HG03135 (cell line): ENCODE measurements around the gene CYP2C18.
"Not testable (repeated sequence)": the region's sequence is repeated elsewhere in the genome, so short reads cannot be mapped to it uniquely, and the experiment has no call there.

Source experiments
- ATAC-seq: cut with Tn5 transposase; IDR thresholded peaks from one replicate; pipeline ENCODE4 v1.9.1; 2021; ENCODE audit warnings: mild to moderate bottlenecking, moderate library complexity; ENCODE audit not compliant: unreplicated experiment

CYP2C18 gene

DNA sequence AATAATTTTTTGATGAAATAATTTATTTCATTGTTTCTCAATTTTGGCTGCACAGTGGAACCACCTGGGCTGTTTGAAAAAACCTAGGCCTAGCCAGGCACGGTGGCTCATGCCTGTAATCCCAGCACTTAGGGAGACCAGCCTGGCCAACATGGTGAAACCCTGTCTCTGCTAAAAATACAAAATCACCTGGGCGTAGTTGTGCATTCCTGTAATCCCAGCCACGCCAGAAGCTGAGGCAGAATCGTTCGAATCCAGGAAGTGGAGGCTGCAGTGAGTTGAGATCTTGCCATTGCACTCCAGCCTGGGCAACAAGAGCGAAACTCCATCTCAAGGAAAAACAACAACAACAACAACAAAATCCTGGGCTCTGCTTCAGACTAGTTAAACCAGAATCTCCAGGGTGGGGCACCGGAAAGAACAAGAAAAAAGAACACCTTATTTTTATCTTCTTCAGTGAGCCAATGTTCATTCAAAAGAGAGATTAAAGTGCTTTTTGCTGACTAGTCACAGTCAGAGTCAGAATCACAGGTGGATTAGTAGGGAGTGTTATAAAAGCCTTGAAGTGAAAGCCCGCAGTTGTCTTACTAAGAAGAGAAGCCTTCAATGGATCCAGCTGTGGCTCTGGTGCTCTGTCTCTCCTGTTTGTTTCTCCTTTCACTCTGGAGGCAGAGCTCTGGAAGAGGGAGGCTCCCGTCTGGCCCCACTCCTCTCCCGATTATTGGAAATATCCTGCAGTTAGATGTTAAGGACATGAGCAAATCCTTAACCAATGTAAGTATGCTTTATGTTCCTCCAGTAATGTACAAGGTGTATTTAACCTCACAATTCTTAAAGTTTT is at the start of gene CYP2C18:
Gene CYP2C18, plus strand, starts transcription at position 516 of the 841 bp plus-strand sequence. Its CDS starts 91 bp downstream, at position 607.
- no peak for ATAC-seq

- not testable (repeated sequence) for ATAC-seq
Measured at GRCh38 chr10:94638097-94638496, 45.4 kb upstream of the CYP2C18 start.

DNA sequence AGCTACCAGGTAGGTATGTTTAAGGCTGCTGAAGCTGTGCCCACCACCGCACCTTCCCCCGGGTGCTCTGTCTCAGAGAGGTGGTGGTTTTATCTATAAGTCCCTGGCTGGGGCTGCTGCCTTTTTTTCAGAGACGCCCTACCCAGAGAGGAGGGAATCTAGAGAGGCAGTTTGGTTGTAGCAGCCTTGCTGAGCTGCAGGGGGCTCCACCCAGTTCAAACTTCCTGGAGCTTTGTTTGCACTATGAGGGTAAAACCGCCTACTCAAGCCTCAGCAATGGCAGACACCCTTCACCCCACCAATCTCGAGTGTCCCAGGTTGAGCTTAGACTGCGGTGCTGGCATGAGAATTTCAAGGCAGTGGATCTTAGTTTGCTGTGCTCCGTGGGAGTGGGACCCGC is 43.6 kb upstream of the CYP2C18 start:
- ATAC-seq = no peak

DNA sequence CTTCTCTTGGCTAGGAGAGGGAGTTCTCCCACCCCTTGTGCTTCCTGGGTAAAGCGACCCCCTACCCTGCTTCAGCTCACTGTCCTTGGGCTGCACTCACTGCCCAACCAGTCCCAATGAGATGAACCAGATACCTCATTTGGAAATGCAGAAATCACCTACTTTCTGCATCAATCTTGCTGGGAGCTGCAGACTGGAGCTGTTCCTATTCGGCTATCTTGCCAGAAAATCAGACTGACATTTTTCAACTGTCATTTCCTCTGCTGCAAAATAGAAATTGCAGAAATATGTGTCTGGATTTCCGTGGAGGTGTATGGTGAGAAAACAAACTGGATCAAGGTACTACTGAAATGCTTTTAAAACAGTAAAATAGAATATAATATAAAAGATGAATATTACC is 43.0 kb upstream of the CYP2C18 start:
- no peak for ATAC-seq

GRCh38 chr10:94641480-94641879 is 42.0 kb upstream of the CYP2C18 start:
- no peak for ATAC-seq

DNA sequence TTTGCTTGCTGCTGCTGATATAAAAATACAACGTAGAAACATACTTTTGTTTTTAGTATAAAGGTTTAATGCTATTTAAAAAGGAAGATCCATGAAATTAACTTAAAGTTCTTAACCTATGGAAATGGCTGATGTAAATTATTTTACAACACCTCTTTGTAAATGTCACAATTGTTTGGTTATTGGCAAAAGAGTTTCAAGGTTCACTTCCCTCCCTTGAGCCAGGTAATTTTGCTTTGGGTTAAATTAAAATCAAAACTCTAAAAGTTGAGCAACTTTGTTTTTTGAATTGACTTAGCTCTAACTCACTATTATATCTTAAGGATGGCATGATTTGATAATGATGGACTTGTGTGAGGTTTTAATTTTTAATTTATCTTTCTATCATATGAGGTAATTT is 39.2 kb upstream of the CYP2C18 start:
- no peak for ATAC-seq

GRCh38 chr10:94645285-94645684 is 38.2 kb upstream of the CYP2C18 start:
- ATAC-seq = no peak

DNA sequence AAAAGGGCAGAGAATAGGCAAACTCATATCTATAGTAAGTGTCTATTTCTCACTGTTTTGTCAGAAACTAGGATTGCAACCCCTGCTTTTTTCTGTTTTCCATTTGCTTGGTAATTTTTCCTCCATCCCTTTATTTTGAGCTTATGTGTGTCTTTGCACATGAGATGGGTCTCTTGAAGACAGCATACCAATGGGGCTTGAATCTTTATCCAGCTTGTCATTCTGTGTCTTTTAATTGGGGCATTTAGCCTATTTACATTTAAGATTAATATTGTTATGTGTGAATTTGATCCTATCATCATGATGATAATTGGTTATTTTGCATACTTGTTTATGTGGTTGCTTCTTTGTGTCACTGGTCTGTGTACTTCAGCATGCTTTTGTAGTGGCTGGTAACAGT is 28.3 kb upstream of the CYP2C18 start:
- not testable (repeated sequence) for ATAC-seq

GRCh38 chr10:94663061-94663460 is 20.5 kb upstream of the CYP2C18 start:
- not testable (repeated sequence) for ATAC-seq

DNA sequence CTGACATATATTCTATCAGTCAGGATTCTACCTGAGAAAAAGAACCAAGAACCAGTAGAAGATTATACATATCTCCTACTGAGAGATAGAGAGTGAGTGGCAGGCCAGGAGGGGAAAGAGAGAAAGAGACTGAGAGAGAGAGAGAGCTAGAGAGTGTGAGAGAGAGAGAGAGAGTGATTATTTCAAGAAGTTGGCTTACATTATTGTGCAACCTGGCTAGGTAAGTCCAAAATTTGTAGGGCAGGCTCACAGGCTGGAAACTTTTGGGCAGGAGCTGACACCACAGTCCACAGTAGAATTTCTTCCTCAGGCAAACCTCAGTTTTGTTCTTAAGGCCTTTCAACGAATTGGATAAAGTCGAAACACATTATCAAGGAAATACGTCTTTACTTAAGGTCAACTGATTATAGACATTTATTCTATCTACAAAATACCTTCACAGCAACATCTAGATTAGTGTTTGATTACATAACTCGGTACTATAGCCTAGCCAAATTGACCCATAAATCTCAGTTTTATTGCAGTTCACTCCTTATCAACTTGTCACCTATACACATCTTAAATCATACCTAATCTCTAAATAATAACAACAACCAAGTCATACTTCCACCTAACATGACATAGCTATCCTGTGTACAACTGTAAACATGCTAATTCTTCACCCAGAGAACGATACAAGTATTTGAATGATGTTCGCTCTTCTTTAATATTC is 17.0 kb upstream of the CYP2C18 start:
- ATAC-seq = no peak

DNA sequence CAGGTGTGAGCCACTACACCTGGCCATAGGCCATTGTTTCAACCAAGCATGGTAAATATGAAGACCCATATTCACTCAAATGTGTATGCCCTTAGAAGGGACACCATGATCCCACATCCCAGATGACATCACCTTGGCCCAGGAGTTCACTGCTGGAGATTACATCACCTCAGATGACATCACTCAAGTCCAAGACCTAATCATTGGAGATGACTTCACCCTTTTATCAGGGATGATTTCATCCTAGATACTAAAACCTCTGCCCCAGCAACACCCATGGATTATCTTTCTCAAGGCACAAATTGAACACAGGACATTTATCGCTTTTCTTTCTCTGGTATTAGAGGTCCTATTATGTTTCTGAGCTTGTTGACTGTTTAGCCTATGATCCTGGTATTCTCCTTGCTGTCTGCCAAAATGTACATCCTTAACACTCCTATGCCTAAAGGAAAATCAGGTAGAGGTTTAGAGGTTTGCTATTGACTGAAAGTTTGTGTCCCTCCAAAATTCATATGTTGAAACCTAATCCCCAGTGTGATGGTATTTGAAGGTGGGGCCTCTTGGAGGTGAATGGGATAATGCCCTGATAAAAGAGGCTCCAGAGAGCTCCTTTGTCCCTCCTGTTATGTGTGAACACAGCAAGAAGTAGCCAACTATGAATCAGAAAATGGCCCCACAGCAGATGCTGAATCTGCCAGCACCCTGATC is 9.8 kb upstream of the CYP2C18 start:
- ATAC-seq = no peak

- ATAC-seq = no peak
Measured at GRCh38 chr10:94676496-94676895, 7.0 kb upstream of the CYP2C18 start.

- ATAC-seq = no peak
Measured at GRCh38 chr10:94677691-94678090, 5.8 kb upstream of the CYP2C18 start.

DNA sequence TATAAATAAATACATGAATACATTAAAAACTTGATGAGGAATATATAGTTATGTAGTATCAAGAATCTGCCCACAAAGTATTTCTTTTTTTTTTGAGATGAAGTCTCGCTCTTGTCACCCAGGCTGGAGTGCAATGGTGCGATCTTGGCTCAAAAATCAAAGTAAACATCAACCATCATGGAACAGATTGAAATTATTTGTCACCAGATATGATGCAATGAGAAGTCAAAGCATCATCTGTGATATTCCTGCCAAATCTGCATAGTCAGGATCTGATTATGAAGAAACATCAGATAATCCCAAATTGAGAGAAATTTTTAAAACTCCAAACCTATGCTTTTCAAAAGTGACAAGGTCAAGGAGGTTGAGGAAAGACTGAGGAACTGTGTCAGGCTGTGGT is 5.1 kb upstream of the CYP2C18 start:
- no peak for ATAC-seq

GRCh38 chr10:94680544-94680943 is 3.0 kb upstream of the CYP2C18 start:
- no peak for ATAC-seq

GRCh38 chr10:94682636-94683035 is 893 bp upstream of the CYP2C18 start:
- ATAC-seq = not testable (repeated sequence)

GRCh38 chr10:94687625-94688248 is 4.2 kb downstream of the CYP2C18 start:
- ATAC-seq = no peak

DNA sequence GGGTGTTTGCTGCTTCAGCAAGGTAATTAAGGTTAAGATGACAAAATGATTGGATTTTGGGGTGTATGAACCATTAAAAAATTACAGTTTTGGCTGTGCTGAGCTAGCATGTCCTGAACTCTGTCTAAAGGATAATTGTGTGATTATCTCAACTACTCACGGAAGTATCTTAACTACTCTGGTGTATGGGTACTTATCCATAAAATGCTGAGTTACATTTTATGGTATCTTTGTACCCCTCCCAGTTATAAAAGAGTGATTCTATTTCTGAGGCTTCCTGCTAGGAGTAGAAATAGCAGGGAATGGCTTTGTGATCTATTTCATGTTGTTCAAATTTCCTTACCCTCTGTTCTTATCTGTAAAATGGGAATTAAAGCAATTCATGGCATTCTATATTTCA is 22.6 kb downstream of the CYP2C18 start:
- ATAC-seq = no peak

DNA sequence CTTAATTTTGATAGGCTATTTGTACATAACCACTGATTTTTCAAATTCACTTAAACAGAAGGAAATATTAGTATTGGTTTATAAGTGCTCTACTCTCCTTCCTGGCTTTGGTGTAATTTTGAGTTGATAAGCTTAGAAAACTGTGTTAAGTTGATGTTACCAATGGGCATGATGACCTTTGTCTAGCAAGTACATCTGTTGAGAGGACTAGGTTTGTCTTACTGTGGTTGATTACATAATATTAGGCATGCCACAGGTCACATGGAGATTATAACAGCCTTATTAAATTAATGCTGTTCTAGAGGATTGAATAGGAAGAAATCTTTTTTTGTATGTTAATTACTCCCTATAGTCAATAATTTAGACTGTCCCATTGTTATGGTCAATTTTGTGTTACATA is 27.0 kb downstream of the CYP2C18 start:
- no peak for ATAC-seq

DNA sequence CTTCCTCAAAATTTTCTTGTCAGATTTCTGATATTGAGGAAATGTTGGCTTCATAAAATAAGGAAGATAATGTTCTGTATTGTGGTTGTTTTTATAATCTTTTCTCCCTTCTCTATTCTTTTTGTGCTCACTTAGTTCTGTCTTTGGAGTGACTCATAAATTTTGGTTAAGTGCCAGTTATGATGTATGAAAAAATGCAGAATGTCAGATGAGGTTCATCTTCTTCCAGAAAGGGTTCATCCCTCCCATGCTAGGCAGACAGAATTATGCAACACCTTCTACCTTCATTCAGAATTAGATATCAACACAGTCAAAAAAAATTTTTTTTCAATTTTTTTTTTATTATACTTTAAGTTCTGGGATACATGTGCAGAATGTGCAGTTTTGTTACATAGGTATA is 42.3 kb downstream of the CYP2C18 start:
- ATAC-seq = no peak

DNA sequence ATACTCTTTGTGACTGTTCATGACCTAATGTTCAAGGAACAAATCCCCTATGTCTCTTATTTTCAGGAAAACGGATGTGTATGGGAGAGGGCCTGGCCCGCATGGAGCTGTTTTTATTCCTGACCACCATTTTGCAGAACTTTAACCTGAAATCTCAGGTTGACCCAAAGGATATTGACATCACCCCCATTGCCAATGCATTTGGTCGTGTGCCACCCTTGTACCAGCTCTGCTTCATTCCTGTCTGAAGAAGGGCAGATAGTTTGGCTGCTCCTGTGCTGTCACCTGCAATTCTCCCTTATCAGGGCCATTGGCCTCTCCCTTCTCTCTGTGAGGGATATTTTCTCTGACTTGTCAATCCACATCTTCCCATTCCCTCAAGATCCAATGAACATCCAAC is 51.7 kb downstream of the CYP2C18 start:
- no peak for ATAC-seq
